ENCODE measurements around the gene ZNF469.

The ZNF469 gene

DNA sequence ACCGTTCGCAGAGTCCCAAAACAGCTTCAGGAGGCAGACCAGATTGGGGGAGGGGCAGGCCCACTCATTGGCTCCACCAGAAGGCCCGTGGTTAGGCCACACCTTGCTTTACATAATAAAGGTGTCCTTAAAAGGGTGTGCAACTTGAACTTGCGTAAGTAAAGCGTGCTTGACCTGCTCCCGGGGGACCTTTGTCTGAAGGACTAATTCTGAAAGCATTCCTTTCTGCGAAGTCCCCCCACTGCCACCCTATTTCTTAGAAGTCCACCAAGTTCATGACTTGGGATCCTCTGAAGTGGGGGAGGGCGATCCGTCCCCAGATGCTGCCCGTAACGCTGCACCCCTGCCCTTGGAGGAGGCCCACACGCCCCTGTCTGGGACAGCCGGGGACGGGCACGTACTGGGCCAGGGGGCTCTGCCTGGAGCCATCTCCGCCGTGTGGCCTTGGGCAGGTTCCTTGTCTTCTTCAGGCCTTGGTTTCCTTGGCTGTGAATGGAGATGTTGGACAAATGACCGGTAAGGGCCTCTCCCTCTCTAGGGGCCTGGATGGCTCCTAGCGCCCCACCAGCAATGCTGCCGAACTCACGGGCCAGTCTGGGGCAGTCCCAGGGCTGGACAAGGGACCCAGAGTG is 823 bp upstream of the ZNF469 start:
- Histone ChIP-seq H3K9me3 (ENCODE audit: control extremely low read depth in 1 of 5, control insufficient read depth in 4 of 5, insufficient read depth in 2 of 5, low read depth in 1 of 5, low read length in 4 of 5) (no peaks in the 10 kb centered on the region), H3K27ac (ENCODE audit: insufficient read depth in 1 of 2, low read depth in 1 of 2, low read length in 2 of 2, poor library complexity in 1 of 2, severe bottlenecking in 2 of 2) (no peak overlapping the region), H3K4me3 (ENCODE audit: control insufficient read depth in 1 of 7, extremely low read depth in 1 of 7, insufficient read depth in 4 of 7, low read depth in 2 of 7, low read length in 6 of 7) (no peak overlapping the region), H3K4me1 (ENCODE audit: control extremely low read depth in 1 of 4, control insufficient read depth in 4 of 4, insufficient read depth in 4 of 4, low read length in 3 of 4) (peaks cover 0 to 22% (median 15%) of the 10 kb centered on the region in 4 experiments), H3K27me3 (replicated peaks in 2 of 5; ENCODE audit: control insufficient read depth in 4 of 5, insufficient read depth in 5 of 5, low read length in 4 of 5) (peaks cover 0 to 60% (median 20%) of the 10 kb centered on the region in 5 experiments), H3K36me3 (ENCODE audit: control insufficient read depth in 4 of 4, insufficient read depth in 4 of 4, low read length in 3 of 4) (no peaks in the 10 kb centered on the region)
- ChIA-PET CTCF (interaction anchor here (0.9 kb wide), 1 partner anchor 57 kb away, joined by 4 read pairs; no protein-coding TSS in a partner anchor), POLR2A (no interaction called here)
- no peak for DNase-seq
- 87% methylated on average over 19 of the region's 21 CpGs for WGBS (ENCODE audit: insufficient coverage)

DNA sequence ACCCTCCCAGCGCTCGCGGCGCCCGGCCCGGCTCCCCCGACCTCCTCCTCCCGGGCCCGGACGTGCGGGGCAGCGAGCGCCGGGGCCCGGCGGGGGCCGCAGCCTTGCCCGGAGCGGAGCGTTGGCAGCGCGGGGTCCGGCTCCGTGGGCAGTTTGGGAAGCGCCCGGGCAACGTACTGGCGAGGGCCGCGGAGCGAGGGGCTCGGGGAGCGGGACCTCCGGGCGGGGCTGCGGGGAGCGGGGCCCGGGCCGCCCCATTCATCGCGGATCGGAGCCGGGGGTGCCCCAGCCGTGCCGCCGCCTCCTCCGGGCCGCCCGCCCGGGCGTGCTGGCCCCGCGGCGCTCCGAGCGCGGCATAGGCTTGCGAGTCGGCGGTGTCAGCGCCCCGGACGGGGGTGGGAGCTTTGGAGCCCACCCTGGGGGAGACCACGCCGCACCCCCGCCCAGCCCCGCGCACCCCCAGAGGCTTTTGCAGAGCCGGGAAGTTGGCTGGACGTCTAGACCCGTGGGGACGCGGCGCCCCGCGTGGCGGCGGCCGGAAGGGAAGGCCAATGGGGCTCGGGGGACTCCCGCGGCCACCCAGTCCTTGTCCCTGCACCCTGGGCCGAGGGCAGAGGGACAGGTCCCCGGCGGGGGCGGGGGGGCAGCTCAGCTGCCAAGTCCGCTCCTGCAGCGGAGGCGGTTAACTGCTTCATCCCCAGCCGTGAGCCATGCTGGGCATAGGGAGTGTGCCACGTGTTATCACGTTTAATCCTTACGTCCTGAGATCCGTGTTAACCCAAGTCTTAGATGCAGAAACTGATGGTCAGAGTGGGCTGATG is 852 bp downstream of the ZNF469 start:
- DNase-seq = peak in 2 of 3 donors; percentile 21 to 27

DNA sequence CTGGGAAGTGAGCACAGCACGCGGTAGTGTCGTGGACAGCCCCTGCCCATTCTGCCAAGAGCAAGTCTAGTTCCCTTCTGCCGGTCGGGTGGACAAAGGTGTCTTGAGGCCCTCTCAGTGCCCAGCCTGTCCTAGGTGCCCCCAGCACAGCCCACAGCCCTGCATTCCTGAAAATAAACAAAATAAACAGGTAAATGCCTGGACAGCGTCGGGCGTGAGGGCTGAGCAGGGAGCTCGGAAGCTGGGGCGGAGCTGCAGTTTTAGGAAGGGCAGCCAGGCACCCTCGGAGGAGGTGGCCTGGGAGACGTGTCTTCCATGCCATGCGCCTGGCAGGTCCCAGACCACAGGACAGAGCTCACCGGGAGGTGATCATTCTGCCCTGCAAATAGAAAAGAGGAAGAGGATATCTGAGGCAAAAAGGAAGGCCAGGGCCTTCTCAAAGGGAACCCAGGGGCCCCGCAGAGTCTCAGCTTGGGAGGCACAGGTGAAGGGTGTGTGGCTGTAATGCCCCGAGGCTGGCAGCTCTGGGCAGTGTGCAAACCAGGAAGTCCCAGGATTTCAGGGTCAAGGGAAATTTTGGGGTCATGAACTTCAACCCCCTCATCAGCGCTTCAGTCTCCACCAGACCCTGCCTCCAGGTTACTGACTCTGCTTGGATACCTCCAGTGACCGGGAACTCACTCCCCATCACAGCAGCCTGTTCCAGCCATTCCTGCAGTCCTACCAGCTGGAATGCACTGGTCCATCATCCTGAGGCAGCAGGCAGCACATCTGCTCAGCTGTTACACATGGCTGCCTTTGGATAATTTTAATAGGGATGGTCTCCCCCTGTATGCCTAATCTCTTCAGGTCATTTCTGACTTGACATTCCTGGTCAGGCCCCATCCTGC is 1.7 kb downstream of the ZNF469 start:
- ChIA-PET POLR2A (interaction anchor here (0.6 kb wide), 1 partner anchor 512 kb away, joined by 3 read pairs; no protein-coding TSS in a partner anchor), CTCF (interaction anchor here (1.0 to 1.2 kb wide), 2 partner anchors 8 to 188 kb away, joined by 3 to 4 read pairs; no protein-coding TSS in a partner anchor)
- Histone ChIP-seq H3K27ac (ENCODE audit: insufficient read depth in 1 of 2, low read depth in 1 of 2, low read length in 2 of 2, poor library complexity in 1 of 2, severe bottlenecking in 2 of 2) (no peak overlapping the region), H3K36me3 (ENCODE audit: control insufficient read depth in 4 of 4, insufficient read depth in 4 of 4, low read length in 3 of 4) (no peaks in the 10 kb centered on the region), H3K9me3 (ENCODE audit: control extremely low read depth in 1 of 5, control insufficient read depth in 4 of 5, insufficient read depth in 2 of 5, low read depth in 1 of 5, low read length in 4 of 5) (no peaks in the 10 kb centered on the region), H3K4me3 (ENCODE audit: control insufficient read depth in 1 of 7, extremely low read depth in 1 of 7, insufficient read depth in 4 of 7, low read depth in 2 of 7, low read length in 6 of 7) (peak overlapping the region in 2 of 7 experiments; percentile 5 to 32), H3K4me1 (ENCODE audit: control extremely low read depth in 1 of 4, control insufficient read depth in 4 of 4, insufficient read depth in 4 of 4, low read length in 3 of 4) (peaks cover 0 to 22% (median 15%) of the 10 kb centered on the region in 4 experiments), H3K27me3 (replicated peaks in 2 of 5; ENCODE audit: control insufficient read depth in 4 of 5, insufficient read depth in 5 of 5, low read length in 4 of 5) (peaks cover 0 to 82% (median 22%) of the 10 kb centered on the region in 5 experiments)
- WGBS (ENCODE audit: insufficient coverage) = 17% methylated on average over 13 of the region's 18 CpGs
- DNase-seq = peak in 2 of 3 donors; percentile 43 to 45

More for the DNA sequence above, 852 bp downstream of the ZNF469 start:
- CTCF ChIA-PET = interaction anchor here (1.0 to 1.2 kb wide), 2 partner anchors 9 to 187 kb away, joined by 3 to 4 read pairs; no protein-coding TSS in a partner anchor
- POLR2A ChIA-PET = interaction anchor here (0.5 kb wide), 1 partner anchor 22 kb away, joined by 4 read pairs; no protein-coding TSS in a partner anchor
- Histone ChIP-seq H3K4me3 (ENCODE audit: control insufficient read depth in 1 of 7, extremely low read depth in 1 of 7, insufficient read depth in 4 of 7, low read depth in 2 of 7, low read length in 6 of 7) (peak overlapping the region in 3 of 7 experiments; percentile 6 to 32 (median 32)), H3K4me1 (ENCODE audit: control extremely low read depth in 1 of 4, control insufficient read depth in 4 of 4, insufficient read depth in 4 of 4, low read length in 3 of 4) (peaks cover 0 to 22% (median 15%) of the 10 kb centered on the region in 4 experiments), H3K36me3 (ENCODE audit: control insufficient read depth in 4 of 4, insufficient read depth in 4 of 4, low read length in 3 of 4) (no peaks in the 10 kb centered on the region), H3K9me3 (ENCODE audit: control extremely low read depth in 1 of 5, control insufficient read depth in 4 of 5, insufficient read depth in 2 of 5, low read depth in 1 of 5, low read length in 4 of 5) (no peaks in the 10 kb centered on the region), H3K27ac (ENCODE audit: insufficient read depth in 1 of 2, low read depth in 1 of 2, low read length in 2 of 2, poor library complexity in 1 of 2, severe bottlenecking in 2 of 2) (no peak overlapping the region), H3K27me3 (replicated peaks in 2 of 5; ENCODE audit: control insufficient read depth in 4 of 5, insufficient read depth in 5 of 5, low read length in 4 of 5) (peaks cover 0 to 76% (median 20%) of the 10 kb centered on the region in 5 experiments)
- WGBS (ENCODE audit: insufficient coverage) = under 1% methylated on average over 68 of the region's 94 CpGs

- ChIA-PET POLR2A (no interaction called here), CTCF (no interaction called here)
- H3K27me3 ChIP-seq (replicated peaks in 2 of 5; ENCODE audit: control insufficient read depth in 4 of 5, insufficient read depth in 5 of 5, low read length in 4 of 5) = peaks cover 0 to 89% (median 22%) of the 10 kb centered on the region in 5 experiments
- DNase-seq = no peak
- H3K9me3 ChIP-seq (ENCODE audit: control extremely low read depth in 1 of 5, control insufficient read depth in 4 of 5, insufficient read depth in 2 of 5, low read depth in 1 of 5, low read length in 4 of 5) = no peaks in the 10 kb centered on the region
- WGBS (ENCODE audit: insufficient coverage) = 100% methylated on average over 3 of the region's 5 CpGs
- no peak overlapping the region for H3K4me3 ChIP-seq (ENCODE audit: control insufficient read depth in 1 of 7, extremely low read depth in 1 of 7, insufficient read depth in 4 of 7, low read depth in 2 of 7, low read length in 6 of 7)
- H3K4me1 ChIP-seq (ENCODE audit: control extremely low read depth in 1 of 4, control insufficient read depth in 4 of 4, insufficient read depth in 4 of 4, low read length in 3 of 4) = peaks cover 0 to 22% (median 15%) of the 10 kb centered on the region in 4 experiments
- no peaks in the 10 kb centered on the region for H3K36me3 ChIP-seq (ENCODE audit: control insufficient read depth in 4 of 4, insufficient read depth in 4 of 4, low read length in 3 of 4)
- H3K27ac ChIP-seq (ENCODE audit: insufficient read depth in 1 of 2, low read depth in 1 of 2, low read length in 2 of 2, poor library complexity in 1 of 2, severe bottlenecking in 2 of 2) = no peak overlapping the region
Measured at GRCh38 chr16:88385112-88385594, 2.4 kb downstream of the ZNF469 start.

GRCh38 chr16:88385831-88386815 is 3.4 kb downstream of the ZNF469 start:
- H3K4me3 ChIP-seq (ENCODE audit: control insufficient read depth in 1 of 7, extremely low read depth in 1 of 7, insufficient read depth in 4 of 7, low read depth in 2 of 7, low read length in 6 of 7) = no peak overlapping the region
- DNase-seq = no peak
- H3K27me3 ChIP-seq (replicated peaks in 2 of 5; ENCODE audit: control insufficient read depth in 4 of 5, insufficient read depth in 5 of 5, low read length in 4 of 5) = peaks cover 0 to 94% (median 22%) of the 10 kb centered on the region in 5 experiments
- no peaks in the 10 kb centered on the region for H3K9me3 ChIP-seq (ENCODE audit: control extremely low read depth in 1 of 5, control insufficient read depth in 4 of 5, insufficient read depth in 2 of 5, low read depth in 1 of 5, low read length in 4 of 5)
- WGBS (ENCODE audit: insufficient coverage) = 98% methylated on average over 28 of the region's 31 CpGs
- H3K4me1 ChIP-seq (ENCODE audit: control extremely low read depth in 1 of 4, control insufficient read depth in 4 of 4, insufficient read depth in 4 of 4, low read length in 3 of 4) = peaks cover 0 to 22% (median 15%) of the 10 kb centered on the region in 4 experiments
- ChIA-PET POLR2A (no interaction called here), CTCF (interaction anchor here (0.6 kb wide), 1 partner anchor 621 kb away, joined by 4 read pairs; the partner anchor contains the start of gene KLHDC4)
- no peak overlapping the region for H3K27ac ChIP-seq (ENCODE audit: insufficient read depth in 1 of 2, low read depth in 1 of 2, low read length in 2 of 2, poor library complexity in 1 of 2, severe bottlenecking in 2 of 2)
- no peaks in the 10 kb centered on the region for H3K36me3 ChIP-seq (ENCODE audit: control insufficient read depth in 4 of 4, insufficient read depth in 4 of 4, low read length in 3 of 4)
